GF-D8 (cell line): ENCODE data around the gene CASK.
"Not testable (repeated sequence)": the region's sequence is repeated elsewhere in the genome, so short reads cannot be mapped to it uniquely, and the experiment has no call there.

Experiments
- DNase-seq: peaks from one replicate; lab custom pipeline; 2025; lab: John Stamatoyannopoulos, UW

The CASK gene

GRCh38 chrX:41732260-41732659 is 191.1 kb downstream of the CASK start:
- DNase-seq, result no peak

GRCh38 chrX:41730081-41730480 is 193.3 kb downstream of the CASK start:
- DNase-seq, result no peak

GRCh38 chrX:41728125-41728524 is 195.2 kb downstream of the CASK start:
- DNase-seq, result no peak

- no peak for DNase-seq
Observed at GRCh38 chrX:41723826-41724225, 199.5 kb downstream of the CASK start, which contains the start of gene GPR82. Gene GPR82, plus strand, starts transcription at chrX:41724181. Its CDS starts 2,846 bp downstream, at chrX:41727027.

GRCh38 chrX:41722816-41723618 is 200.3 kb downstream of the CASK start:
- no peak for DNase-seq

- DNase-seq, result no peak
Observed at GRCh38 chrX:41722214-41722613, 201.1 kb downstream of the CASK start.

GRCh38 chrX:41721590-41721989 is 201.8 kb downstream of the CASK start:
- DNase-seq, result no peak

GRCh38 chrX:41720125-41720779 is 203.1 kb downstream of the CASK start:
- DNase-seq, result no peak

GRCh38 chrX:41719610-41720009 is 203.7 kb downstream of the CASK start:
- DNase-seq, result not testable (repeated sequence)

- DNase-seq, result no peak
Observed at GRCh38 chrX:41718481-41719235, 204.7 kb downstream of the CASK start.

- DNase-seq, result no peak
Observed at GRCh38 chrX:41716767-41717473, 206.4 kb downstream of the CASK start.

GRCh38 chrX:41716222-41716621 is 207.1 kb downstream of the CASK start:
- no peak for DNase-seq

GRCh38 chrX:41711021-41711667 is 212.2 kb downstream of the CASK start:
- no peak for DNase-seq

GRCh38 chrX:41708486-41708885 is 214.9 kb downstream of the CASK start:
- no peak for DNase-seq

GRCh38 chrX:41707218-41707617 is 216.1 kb downstream of the CASK start:
- DNase-seq, result no peak

- peak; percentile 37 for DNase-seq
Observed at GRCh38 chrX:41705680-41706374, 217.5 kb downstream of the CASK start.

- DNase-seq, result no peak
Observed at GRCh38 chrX:41705042-41705441, 218.3 kb downstream of the CASK start.

GRCh38 chrX:41703574-41704029 is 219.8 kb downstream of the CASK start:
- no peak for DNase-seq

- DNase-seq, result no peak
Observed at GRCh38 chrX:41695426-41695825, 227.9 kb downstream of the CASK start.

- no peak for DNase-seq
Observed at GRCh38 chrX:41693024-41693423, 230.3 kb downstream of the CASK start.
